Fibroblast of gingiva (primary cell): ENCODE results near the gene SYCE3.

ENCODE experiments used
- DNase-seq: peaks from one replicate; pipeline ENCODE4 v3.0.0-alpha.2; 2011; ENCODE audit warnings: low read depth

The SYCE3 gene

DNA sequence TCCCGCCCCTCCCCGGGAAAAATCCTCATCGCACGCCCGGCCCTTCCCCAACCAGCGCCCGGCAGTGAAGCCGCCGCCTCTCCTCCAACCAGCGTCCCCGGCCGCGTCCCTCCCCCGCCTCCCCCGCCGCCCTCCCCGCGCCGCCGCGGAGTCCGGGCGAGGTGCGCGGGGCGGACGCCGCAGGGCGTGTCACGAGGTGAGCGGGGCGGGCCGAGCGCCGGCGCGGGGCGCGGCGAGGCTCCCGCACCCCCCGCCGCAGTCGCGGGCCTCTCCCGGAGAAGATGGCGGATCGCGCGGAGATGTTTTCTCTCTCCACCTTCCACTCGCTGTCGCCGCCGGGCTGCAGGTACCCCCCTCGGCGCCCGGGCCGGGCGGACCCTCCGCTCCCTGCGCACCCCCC is 37.8 kb upstream of the SYCE3 start, which contains the start of gene MAPK8IP2:
Gene MAPK8IP2, plus strand, starts transcription at position 256 of the 400 bp plus-strand sequence. Its CDS starts 26 bp downstream, at position 282.
- no peak for DNase-seq

DNA sequence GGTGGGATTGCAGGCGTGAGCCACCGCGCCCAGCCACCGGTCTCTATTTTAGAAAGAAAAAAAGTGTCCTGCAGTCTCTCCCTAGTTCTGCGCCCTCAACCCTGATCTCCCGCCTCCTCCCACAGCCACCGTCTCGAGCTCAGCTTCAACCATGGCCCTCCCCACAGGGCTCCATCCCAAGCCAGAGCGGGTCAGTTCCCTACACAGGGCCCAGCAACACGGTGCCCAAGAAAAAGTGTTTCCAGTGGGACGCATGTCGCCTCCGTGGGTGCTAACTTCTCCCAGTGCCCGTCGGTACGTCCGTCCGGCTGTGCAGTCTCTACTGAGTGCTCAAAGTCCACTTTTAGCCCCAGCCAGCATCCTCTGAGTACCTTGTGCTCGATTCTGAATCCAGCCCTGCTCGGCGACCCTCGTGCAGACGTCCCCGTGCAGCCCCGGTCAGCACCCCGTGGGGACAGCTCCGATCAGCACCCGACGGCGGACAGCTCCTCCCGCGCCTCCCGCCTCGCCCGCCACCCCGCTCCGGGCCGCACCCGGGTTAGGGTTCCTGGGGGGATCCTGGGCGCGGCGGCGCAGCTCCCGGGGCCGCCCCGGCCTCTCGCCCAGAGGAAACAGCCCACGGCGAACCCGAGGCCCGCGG is 37.2 kb upstream of the SYCE3 start:
- DNase-seq, result no peak

DNA sequence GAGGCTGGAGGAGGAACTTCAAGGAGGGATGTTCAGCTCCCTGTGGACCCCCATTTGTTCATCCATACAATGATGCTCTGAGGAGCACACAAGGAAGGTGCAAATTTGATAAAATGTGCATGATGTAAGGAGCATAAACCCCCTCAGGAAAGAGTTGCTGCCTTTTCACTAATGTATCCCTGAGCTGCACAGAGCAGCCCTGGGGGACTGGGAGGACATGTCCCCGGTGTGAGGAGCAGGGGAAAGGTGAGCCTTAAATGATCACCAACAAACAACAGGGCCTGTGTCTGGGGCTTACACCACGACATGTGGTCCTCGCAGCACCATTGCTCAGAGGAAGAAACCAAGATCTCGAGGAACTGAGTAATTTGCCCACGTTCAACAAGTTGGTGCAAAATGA is 34.4 kb upstream of the SYCE3 start:
- DNase-seq, result no peak

DNA sequence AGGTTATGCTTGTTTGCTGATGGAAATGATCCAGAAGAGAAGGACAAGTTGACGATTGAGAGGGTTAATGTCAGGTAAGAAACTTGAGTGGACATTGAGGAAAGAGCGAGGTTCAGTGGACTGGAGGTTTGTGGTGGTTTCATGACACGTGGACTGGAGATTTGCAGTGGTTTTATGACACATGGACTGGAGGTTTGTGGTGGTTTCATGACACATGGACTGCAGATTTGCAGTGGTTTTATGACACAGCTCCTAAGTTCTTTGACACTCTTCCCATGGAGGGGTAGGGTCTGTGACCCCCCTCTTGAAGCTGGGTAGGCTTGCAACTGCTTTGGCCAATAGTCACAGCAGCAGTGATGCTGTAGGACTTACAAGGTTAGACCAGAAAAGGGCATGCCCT is 32.5 kb upstream of the SYCE3 start:
- no peak for DNase-seq

DNA sequence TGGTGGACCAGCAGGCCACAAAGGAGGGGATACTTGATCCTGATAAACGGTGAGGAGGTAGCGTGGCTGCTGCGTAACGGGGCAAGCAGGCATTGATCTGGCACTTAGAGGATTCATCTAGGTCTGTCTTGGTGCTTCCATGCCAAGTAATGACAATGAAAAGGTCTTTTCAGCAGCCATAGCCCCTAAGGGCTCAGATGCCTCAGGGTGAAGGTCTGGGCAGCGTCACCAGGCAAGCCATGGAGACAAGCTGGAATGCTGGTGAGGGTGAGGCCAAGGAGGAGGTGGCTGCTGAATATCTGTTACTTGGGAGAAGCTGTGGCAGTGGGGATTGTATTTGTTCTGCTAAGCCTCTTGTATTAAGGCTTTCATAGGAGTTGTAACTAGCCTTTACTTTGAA is 24.7 kb upstream of the SYCE3 start:
- no peak for DNase-seq

DNA sequence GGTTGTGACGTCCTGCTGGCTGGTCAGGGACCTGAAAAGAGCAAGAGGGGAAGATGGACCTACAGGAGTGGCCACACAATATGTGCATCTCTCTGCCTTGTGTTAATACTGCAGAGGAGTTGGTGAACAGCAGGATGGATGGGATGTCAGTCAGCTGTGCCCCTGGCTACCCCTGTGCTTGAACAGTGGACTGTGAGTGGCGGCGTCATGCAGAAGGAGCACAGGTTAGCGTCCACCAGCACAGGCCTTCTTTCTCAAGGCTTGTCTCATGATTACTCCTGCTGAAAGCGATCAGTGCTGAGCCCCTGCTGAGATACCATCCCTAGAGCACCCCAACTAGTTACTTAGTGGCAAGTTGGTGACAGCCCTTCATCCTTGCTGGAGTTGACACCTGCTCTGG is 23.7 kb upstream of the SYCE3 start:
- DNase-seq, result no peak

DNA sequence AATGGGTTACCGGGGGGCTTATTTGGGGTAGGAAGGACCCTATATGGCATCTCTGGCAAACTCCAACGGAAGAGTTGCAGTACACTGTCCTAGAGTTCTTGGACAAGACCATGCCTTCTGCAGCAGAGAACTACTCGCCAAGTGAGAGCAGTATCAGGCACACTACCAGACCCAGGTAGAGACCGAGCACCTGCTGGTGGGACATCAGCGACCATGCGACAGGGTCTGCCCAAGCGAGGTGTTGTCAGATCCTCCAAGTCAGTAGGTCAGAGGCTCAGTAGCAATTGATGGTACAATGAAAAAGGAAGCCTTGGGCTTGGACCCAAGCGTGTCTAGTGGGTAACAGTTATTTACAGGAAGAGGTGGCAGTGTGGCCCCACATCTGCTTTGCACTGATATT is 23.1 kb upstream of the SYCE3 start:
- no peak for DNase-seq

DNA sequence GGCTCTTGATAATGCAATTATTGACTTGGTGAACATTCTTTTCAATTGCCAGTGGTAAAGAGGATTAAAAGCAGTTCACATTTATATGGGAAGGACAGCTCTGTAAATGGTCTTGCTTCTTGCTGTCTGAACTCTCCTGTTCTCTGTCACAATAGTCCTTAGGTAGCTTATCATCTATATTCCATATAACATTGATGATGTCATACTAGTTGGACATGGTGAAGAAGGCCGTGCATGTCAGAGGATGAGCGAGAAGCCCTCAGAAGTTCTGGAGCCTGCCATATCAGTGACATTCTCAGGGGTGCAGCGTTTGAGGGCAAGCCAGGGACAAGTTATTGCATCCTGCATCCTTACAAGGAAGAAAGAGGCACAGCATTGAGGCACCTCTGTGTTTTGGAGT is 22.5 kb upstream of the SYCE3 start:
- DNase-seq, result no peak

DNA sequence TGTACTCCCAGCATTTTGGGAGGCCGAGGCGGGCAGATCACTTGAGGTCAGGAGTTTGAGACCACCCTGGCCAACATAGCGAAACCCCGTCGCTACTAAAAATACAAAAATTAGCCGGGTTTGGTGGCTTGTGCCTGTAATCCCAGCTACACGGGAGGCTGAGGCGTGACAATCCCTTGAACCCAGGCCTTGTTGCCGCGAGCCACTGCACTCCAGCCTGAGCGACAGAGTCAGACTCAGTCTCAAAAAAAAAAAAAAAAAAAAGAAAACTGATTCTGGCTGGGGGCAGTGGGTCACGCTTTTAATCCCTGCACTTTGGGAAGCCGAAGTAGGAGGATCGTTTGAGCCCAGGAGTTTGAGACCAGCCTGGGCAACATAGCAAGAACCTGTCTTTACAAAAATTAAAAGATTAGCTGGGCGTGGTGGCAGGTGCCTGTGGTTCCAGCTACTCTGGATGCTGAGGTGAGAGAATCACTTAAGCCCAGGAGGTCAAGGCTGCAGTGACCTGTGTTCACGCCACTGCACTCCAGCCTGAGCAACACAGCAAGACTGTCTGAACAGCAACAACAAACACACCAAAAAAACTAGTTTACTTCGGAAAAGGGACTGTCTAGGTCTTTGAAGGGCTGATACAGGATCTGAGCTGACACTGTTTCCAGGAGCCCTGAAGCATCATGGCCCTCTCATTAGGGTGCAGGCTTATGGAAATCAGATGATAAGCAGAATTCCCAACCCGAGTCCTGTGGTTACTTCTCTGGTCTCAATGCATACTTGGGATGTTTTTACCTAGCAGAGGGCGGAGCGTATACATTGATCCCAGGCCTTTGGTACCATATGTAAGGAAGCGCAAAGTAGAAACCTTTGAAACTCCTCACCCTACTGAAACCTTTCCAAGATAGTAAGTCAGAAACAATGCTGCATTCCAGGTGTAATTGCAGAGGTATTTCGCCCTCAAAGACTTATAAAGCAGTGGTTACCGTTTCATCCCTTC is 21.7 kb upstream of the SYCE3 start:
- no peak for DNase-seq

DNA sequence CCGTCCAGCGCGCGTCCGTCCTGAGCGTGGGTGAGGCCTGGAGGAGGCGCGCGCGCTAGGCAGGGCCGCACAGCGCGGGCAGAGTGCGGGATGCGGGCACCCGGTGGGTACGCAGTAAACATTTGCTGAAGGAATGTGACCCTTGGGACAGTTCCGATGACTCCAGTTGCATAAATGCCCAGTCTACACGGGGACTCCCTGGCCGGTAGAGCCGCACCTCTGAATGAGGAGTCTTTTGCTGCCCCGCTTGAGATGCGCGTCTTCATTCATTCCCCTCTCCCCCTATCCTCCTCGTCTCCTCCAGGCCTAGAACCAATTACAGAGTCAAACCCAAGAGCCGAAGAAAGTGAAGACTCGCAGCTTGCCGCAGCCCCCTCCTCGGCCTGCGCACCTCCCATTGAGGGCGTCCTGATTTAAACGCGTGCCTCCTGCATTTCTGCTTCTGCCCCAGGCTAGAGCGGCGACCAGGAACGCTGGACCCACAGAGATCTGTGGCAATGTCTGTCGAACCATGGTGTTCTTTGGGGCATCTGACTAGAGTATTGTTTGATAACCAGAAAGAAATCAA is 20.7 kb upstream of the SYCE3 start:
- no peak for DNase-seq

DNA sequence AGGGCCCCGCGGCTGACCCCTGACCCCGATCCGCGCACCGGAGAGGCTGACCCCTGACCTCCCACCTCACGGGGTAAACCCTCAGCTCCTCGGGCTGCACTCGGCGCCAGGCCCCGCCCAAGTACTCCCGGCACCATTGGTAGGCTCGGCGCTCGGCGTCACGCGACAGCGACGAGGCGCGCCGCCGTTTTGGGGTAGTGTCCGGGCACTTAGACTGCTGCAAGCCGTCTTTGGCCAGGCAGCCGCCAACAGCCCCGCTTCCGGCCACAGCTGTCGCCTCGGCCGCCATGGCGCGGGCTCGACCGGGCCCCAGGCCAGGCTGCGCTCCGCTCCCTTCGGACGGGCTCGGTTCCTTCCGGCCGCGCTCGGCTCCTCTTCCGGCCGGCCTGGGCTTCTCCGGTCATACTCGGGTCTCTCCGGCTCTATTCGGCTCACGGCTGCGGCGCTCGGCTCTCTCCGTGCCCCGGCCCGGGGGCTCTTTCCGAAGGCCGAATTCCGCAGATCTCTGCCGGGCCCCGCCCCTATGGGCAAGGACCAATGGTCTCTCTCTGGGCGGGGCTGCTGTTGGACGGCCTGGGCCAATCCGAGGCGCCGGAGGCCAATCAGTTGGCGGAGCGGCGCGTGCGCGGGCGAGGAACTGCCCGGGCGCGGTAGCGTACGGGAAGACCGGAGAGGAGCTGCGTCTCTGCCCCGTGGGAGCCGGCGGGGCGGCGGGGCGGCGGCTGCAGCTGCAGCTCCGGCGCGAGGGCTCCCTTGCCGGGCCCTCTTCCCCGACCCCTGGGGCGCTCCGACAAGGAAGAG is 20.0 kb upstream of the SYCE3 start, which contains the start of gene CHKB:
Gene CHKB, minus strand, starts transcription at position 357 of the 801 bp plus-strand sequence. Its CDS starts 68 bp downstream, at position 289.
- peak; percentile 97 for DNase-seq

DNA sequence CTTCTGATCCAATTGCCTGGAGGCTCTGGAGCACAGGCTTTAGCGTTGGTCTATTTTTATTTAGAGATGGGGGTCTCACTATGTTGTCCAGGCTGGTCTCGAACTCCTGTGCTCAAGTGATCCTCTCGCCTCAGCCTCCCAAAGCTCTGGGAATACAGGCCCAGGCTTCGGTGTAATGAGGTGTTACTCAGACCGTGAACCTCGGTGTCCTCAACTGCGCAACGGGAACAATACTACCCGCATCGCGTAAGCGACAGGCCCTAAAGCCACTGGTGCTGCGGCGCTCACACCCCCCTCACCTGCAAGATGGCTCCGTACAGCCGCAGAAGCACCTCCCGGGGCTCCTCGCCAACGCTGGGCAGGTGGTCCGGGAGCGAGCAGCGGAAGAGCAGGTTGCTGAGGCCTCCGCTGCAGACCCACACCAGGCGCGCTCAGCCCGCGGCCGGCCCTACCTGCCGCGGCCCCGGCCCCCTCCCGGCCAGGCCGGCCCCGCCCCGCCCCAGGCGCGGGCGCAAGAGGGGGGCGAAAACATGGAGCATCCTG is 19.3 kb upstream of the SYCE3 start:
- no peak for DNase-seq

DNA sequence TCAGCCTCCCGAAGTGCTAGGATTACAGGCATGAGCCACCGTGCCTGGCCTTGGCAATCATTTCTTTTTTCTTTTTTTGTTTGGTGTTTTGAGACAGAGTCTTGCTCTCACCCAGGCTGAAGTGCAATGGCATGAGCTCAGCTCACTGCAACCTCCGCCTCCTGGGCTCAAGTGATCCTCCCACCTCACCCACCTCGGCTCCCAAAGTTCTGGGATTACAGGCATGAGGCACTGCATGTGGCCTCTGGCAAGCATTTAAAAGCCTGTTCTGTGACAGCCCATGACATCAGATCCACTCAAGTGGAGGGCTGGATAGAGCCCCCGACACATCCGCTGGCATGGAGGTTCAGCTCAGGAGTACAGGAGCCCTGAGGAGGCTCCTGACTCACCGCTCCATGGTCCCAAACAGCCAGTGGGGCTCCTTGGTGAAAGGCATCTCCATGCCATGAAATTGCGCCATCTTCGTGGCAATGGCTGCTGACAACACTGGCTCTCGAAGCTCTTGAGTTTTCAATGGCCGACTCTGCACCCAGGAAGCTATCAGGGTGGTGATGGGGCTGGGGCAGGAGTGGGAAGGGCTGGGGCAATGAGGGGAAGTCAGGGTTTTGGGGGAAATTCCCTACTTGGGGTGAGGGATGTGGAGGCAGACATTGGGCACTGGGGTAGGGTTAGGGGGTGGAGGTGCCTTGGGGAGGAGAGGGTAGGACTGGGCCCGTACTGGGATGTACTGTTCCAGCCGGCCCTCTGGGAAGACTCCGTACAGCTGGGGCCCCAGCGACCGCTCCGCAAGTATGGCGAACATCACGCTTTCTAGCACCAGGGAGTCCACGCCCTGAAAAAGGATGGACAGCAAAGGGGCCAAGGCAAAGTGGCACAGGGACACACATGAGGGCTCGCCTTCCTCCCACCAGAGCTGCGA is 18.6 kb upstream of the SYCE3 start:
- no peak for DNase-seq

DNA sequence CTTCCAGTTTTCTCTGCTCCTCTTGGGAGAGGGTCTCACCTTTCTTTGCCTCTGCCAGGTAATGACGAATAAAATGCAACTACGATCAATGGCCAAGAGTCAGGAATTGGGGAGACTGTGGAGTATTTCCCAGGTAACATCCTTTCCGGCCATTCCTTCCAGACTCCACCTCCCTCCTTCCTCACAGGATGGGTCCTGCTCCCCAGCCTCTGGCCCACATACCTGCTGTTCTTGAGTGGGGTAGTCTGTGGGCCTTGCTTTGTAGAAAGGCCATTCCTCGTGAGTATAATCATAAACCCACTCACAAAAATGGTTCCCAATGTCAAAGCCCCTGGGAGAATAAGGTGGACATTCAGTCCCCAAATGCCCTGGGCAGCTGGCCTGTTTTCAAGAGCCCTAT is 17.0 kb upstream of the SYCE3 start:
- no peak for DNase-seq

DNA sequence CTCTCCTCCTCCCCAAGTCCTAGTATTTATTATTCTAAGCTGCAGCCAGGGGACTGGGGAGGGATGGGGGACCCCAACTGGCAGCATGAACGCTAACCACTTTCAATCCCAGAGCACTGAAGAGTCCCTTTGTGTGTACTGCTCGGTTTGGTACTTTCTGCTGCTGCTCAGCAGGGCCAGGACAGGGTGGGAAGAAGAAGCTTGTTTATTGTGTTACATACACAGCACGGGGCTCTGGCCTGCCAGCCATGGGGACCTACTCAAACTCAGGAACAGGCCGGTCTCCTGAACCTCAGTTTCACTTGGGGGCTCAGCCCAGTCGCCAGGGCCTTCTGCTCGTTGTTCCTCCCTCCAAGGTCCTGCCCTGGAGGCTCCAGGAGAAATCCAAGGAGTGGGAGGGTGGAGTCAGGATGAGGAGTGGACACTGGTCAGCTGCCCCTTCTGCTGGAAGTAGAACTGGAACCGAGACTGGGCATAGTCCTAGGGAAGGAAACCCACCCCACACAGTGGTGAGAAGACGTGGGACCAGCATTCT is 16.1 kb upstream of the SYCE3 start:
- DNase-seq, result no peak

DNA sequence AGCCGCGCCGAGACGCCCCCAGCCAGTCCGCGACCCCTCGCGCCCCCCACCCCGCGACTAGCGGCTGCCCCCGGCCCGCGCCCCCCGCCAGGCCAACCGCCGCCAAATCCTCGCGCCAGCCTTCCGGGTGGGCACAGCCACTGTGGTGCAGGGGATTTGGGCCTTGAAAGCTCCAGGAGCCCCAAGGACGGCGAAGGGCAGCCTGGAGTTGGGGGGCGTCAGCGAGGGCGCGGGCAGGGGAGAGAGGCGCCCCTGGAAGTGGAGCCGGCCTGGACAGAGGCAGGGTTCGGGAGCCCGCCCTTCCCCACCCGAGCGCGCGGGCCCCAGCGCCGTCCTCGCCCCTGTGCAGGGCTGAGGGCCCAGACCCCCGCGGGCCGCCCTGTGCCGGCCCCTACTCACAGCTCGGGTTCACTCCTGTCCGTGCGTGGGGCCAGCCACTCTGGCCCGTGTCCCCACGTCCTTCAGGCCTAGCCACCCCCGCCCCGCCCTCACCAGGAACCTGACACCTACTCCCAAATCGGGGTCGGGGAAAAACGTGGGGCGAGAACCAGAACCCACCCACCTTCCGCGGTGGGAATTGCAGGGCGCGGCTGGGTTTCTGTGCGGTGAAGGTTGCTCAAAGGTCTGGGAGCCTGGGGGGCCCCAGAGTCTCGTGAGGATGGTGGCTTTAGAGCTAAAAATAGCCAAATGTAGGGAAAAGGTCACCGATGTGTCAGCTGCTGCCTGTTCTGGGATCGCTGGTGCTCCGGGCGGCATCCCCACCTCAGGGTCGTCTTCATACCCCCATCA is 15.5 kb upstream of the SYCE3 start, which contains the start of gene CPT1B:
Gene CPT1B, minus strand, starts transcription at position 441 of the 789 bp plus-strand sequence. CDS start 512 bp downstream, outside the sequence.
- peak; percentile 28 for DNase-seq

DNA sequence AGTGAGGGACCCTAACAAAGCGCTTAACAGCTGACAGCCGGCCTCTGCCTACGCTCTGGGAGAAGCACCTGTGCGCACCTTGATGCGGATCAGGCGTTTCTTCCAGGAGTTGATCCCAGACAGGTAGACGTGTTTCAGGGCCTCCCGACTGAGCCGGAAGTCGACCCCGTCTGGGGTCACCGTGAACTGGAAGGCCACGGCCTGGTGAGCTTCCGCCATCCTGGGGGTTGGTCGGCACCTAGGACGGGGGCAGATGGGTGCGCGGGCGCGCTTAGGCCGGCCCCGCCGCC is 14.9 kb upstream of the SYCE3 start:
- no peak for DNase-seq

DNA sequence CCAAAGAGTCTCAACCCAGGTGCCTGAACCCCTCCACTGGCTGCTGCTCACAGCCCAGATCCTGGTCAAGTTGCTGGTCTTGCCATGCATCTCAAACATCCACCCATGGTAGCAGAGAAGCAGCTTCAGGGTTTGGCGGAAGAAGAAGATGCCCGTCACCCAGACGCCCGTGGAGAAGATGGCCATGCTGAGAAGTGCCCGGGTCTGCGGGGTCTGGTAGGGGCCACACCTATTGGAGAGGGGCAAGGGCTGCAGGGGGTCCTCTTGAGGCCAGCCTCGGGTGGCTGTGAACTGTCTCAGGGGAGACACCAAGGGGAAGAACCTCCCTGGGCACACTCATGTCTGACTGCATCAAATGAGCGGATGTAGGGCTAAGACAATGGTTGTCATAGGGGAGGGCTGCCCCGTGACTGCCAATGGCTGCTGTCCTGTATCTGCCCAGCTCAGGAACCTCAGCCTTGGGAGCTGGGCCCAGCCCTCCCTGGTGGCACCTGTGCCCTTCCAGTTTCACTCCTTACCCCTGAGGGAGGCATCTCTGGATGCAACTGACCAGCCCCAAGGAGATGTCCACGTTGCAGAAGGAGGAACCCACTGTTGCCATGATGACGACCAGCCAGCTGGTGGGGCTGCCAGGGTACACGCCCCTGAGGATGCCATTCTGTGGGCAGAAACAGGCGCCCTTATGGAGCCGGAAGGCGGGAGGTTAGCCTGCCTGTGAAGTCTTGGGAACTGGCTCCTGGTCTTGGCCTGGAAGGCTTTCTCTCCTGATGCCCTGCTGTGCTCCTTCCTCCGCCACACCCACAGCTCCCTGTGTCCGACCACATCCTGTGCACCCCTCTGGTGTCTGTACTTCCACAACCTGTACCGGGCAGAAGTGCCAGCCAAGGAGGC is 14.3 kb upstream of the SYCE3 start:
- DNase-seq, result no peak

DNA sequence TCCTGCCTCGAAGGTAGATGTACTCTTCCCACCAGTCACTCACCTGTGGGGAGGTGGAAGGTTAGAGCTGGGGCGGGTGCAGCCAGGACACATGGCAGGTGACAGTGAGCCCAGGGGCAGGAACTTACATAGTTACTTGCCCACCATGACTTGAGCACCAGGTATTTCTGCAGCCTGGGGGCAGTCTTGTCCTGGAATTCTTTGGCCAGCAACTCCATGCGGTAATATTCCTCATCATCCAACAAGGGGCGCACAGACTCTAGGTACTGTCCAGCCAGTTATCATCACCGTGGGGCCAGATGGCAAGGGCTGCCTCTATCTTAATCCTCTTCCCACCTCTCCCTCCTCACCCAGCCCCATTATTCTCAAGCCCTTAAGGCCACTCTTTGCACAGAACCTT is 13.4 kb upstream of the SYCE3 start:
- DNase-seq, result no peak
